ENCODE results near the gene WBP1L.

GRCh38 chr10:102814453-102814871 is 70.7 kb downstream of the WBP1L start:
- TF ChIP-seq, protein P1, sequence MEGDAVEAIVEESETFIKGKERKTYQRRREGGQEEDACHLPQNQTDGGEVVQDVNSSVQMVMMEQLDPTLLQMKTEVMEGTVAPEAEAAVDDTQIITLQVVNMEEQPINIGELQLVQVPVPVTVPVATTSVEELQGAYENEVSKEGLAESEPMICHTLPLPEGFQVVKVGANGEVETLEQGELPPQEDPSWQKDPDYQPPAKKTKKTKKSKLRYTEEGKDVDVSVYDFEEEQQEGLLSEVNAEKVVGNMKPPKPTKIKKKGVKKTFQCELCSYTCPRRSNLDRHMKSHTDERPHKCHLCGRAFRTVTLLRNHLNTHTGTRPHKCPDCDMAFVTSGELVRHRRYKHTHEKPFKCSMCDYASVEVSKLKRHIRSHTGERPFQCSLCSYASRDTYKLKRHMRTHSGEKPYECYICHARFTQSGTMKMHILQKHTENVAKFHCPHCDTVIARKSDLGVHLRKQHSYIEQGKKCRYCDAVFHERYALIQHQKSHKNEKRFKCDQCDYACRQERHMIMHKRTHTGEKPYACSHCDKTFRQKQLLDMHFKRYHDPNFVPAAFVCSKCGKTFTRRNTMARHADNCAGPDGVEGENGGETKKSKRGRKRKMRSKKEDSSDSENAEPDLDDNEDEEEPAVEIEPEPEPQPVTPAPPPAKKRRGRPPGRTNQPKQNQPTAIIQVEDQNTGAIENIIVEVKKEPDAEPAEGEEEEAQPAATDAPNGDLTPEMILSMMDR (IDR thresholded peaks at IDR 0.05; ENCODE audit: low read depth, low read length): no peak
- no peak for TF ChIP-seq POLR2A (IDR thresholded peaks at IDR 0.05; ENCODE audit: extremely low read depth, insufficient read length)
- TF ChIP-seq MYC (IDR thresholded peaks at IDR 0.05; ENCODE audit: low read depth, low read length): no peak
- TF ChIP-seq, protein P2, sequence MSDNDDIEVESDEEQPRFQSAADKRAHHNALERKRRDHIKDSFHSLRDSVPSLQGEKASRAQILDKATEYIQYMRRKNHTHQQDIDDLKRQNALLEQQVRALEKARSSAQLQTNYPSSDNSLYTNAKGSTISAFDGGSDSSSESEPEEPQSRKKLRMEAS (IDR thresholded peaks at IDR 0.05; ENCODE audit: low read depth, low read length): no peak
